PC-9 (cell line): ENCODE measurements around the gene TRMT1. TPM values are rescaled to one million over a fixed set of nuclear protein-coding genes. Genes with fewer than 3 reads are reported as not detected.
A peak's percentile ranks its signal among the peaks of the same experiment; 100 is the strongest.

ENCODE experiments used
- BruUV-seq: library from RNA; stranded (reverse); fragments of 400-500 nt; replicated peaks from 2 replicates; lab custom pipeline; 2021; lab: Mats Ljungman, UMichigan
- CTCF ChIA-PET: fragments of 300-600 bp; sonication (Branson Sonifier 250); formaldehyde crosslinking; loops from one replicate; lab custom pipeline; 2022; ENCODE audit warnings: antibody characterized with exemption; lab: Charles Lee
- POLR2A ChIA-PET: fragments of 300-600 bp; sonication (Branson Sonifier 250); formaldehyde crosslinking; loops from one replicate; lab custom pipeline; 2022; ENCODE audit warnings: antibody characterized with exemption; ENCODE audit not compliant: unreplicated experiment; lab: Charles Lee
- DNase-seq, 2 experiments: peaks; one replicate each; pipeline versions ENCODE4 v3.0.0 to v3.0.0-alpha.2; 2015 to 2022; ENCODE audit warnings: mixed read lengths in 1 of 2
- H2AFZ ChIP-seq: fragments of 200-600 bp; sonication (generic); 2 replicates; pipeline ENCODE4 v1.8.1; 2017; ENCODE audit warnings: antibody characterized with exemption
- H3F3A ChIP-seq: fragments of 200-600 bp; sonication (generic); 2 replicates; pipeline ENCODE4 v1.8.1; 2017; ENCODE audit warnings: antibody characterized with exemption, mild to moderate bottlenecking, low read depth; ENCODE audit not compliant: insufficient read depth
- H3K27ac ChIP-seq: fragments of 200-600 bp; sonication (generic); 2 replicates; pipeline ENCODE4 v1.6.1; 2016; ENCODE audit warnings: mixed run types
- H3K27me3 ChIP-seq: fragments of 200-600 bp; sonication (generic); 2 replicates; pipeline ENCODE4 v1.6.1; 2016; ENCODE audit warnings: low read depth, mixed run types; ENCODE audit not compliant: insufficient read depth
- H3K36me3 ChIP-seq: fragments of 200-600 bp; sonication (generic); 2 replicates; pipeline ENCODE4 v1.6.1; 2016; ENCODE audit warnings: low read depth, mixed run types
- H3K4me1 ChIP-seq: fragments of 200-600 bp; sonication (generic); replicated peaks from 2 replicates; pipeline ENCODE4 v1.6.1; 2016; ENCODE audit warnings: mixed run types; ENCODE audit not compliant: insufficient read depth
- H3K4me2 ChIP-seq: fragments of 200-600 bp; sonication (generic); 2 replicates; pipeline ENCODE4 v1.6.1; 2017; ENCODE audit warnings: mixed run types
- H3K4me3 ChIP-seq: fragments of 200-600 bp; sonication (generic); 2 replicates; pipeline ENCODE4 v1.6.1; 2016; ENCODE audit warnings: mixed run types
- H3K79me2 ChIP-seq: fragments of 200-600 bp; sonication (generic); 2 replicates; pipeline ENCODE4 v1.6.1; 2017; ENCODE audit warnings: low read depth, mixed run types
- H3K9me2 ChIP-seq: fragments of 200-600 bp; sonication (generic); 2 replicates; pipeline ENCODE4 v1.8.1; 2017; ENCODE audit warnings: mild to moderate bottlenecking; ENCODE audit not compliant: insufficient read depth
- H3K9me3 ChIP-seq: fragments of 200-600 bp; sonication (generic); 2 replicates; pipeline ENCODE4 v1.8.1; 2016; ENCODE audit warnings: low read depth; ENCODE audit not compliant: insufficient read depth
- H4K20me1 ChIP-seq: fragments of 200-600 bp; sonication (generic); 2 replicates; pipeline ENCODE4 v1.8.1; 2017; ENCODE audit not compliant: insufficient read depth
- CTCF ChIP-seq: fragments of 200-600 bp; sonication (generic); conservative IDR thresholded peaks from 2 replicates; pipeline ENCODE4 v1.6.1; 2017; ENCODE audit warnings: mixed run types, antibody characterized with exemption, mild to moderate bottlenecking, moderate library complexity
- EZH2 ChIP-seq: fragments of 200-600 bp; sonication (generic); IDR thresholded peaks from 2 replicates; pipeline ENCODE4 v1.8.0; 2017; ENCODE audit warnings: antibody characterized with exemption, low read depth
- intact Hi-C: fragments of 100-400 bp; cut with micrococcal nuclease; formaldehyde crosslinking; loops from one replicate; pipeline ENCODE4 v1.10.0; 2022; ENCODE audit not compliant: unreplicated experiment
- total RNA-seq: library from RNA; stranded (reverse); gene quantifications from 2 replicates; pipeline ENCODE4 v1.2.3, GENCODE V29; 2021

The TRMT1 gene
- total RNA-seq, 1 experiment from 2014 or later = 44.1 TPM

DNA sequence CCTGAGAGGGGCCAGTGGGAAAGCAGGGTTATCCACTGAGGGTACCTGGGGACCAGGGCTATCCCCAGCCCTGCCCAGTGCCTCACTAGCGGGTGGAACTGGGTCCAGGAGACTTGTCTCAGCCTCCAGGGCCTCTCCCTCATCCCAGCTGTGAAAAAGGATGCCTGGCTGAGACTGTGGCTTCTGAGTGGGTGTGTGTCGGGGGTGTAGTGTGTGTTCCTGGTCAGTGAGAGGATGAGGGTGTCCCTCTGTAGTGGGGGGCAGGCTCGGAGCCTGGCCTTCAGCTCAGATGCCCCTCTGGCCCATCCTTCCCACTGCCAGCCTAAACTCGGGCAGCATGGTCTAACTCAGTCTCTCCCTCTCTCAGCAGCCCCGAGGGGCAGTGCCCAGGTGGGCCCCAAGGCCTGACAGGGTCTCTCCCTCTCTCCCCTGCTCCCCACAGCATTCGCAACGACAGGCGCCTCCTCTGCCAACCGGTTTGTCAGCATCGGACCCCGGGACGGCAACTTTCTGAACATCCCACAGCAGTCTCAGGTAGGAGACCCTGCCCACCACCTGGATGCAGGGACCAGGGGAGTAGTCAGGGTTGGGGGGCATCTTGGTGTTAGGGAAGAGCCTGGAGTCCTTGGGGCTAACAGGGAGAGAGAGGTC, 26.6 kb downstream of the TRMT1 start:
- no peaks in the 10 kb centered on the region for H3K79me2 ChIP-seq
- H3K27ac ChIP-seq = no peak overlapping the region
- no peak overlapping the region for H3K4me2 ChIP-seq
- peaks cover 5% of the 10 kb centered on the region; the same call in 1 of the 2 replicates for H3F3A ChIP-seq
- no peaks in the 10 kb centered on the region for H4K20me1 ChIP-seq
- ChIA-PET CTCF (interaction anchor here (1.0 kb wide), 1 partner anchor 113 kb away, joined by 3 read pairs; no protein-coding TSS in a partner anchor), POLR2A (no interaction called here)
- 0 out of 2 replicates have a peak, but pooled peaks cover 3% of the 10 kb centered on the region for H3K4me1 ChIP-seq
- no peaks in the 10 kb centered on the region for H3K27me3 ChIP-seq
- no TSS peak for BruUV-seq
- H3K9me2 ChIP-seq = no peaks in the 10 kb centered on the region
- TF ChIP-seq CTCF (no peak), EZH2 (no peak)
- intact Hi-C loops = no loop called here
- H2AFZ ChIP-seq = no peak overlapping the region
- DNase-seq = no peak
- no peaks in the 10 kb centered on the region for H3K9me3 ChIP-seq
- H3K4me3 ChIP-seq = no peak overlapping the region
- no peaks in the 10 kb centered on the region for H3K36me3 ChIP-seq

GRCh38 chr19:13089139-13089856, 27.2 kb downstream of the TRMT1 start:
- H3K27ac ChIP-seq = no peak overlapping the region
- intact Hi-C loops = no loop called here

More at GRCh38 chr19:13089139-13089856, 27.2 kb downstream of the TRMT1 start:
- no peaks in the 10 kb centered on the region for H4K20me1 ChIP-seq
- H3K79me2 ChIP-seq = no peaks in the 10 kb centered on the region
- H3K36me3 ChIP-seq = no peaks in the 10 kb centered on the region
- H2AFZ ChIP-seq = no peak overlapping the region
- no peaks in the 10 kb centered on the region for H3K27me3 ChIP-seq
- no peaks in the 10 kb centered on the region for H3K9me2 ChIP-seq
- H3F3A ChIP-seq = peaks cover under 1% of the 10 kb centered on the region; the same call in 1 of the 2 replicates
- H3K9me3 ChIP-seq = no peaks in the 10 kb centered on the region
- no peak for DNase-seq
- H3K4me2 ChIP-seq = no peak overlapping the region
- 0 out of 2 replicates have a peak, but pooled peaks cover 3% of the 10 kb centered on the region for H3K4me1 ChIP-seq
- ChIA-PET CTCF (interaction anchor here (1.0 kb wide), 1 partner anchor 112 kb away, joined by 3 read pairs; no protein-coding TSS in a partner anchor), POLR2A (interaction anchor here (0.6 kb wide), 1 partner anchor 78 kb away, joined by 3 read pairs; no protein-coding TSS in a partner anchor)
- no TSS peak for BruUV-seq
- no peak for TF ChIP-seq EZH2
- TF ChIP-seq CTCF = peak; percentile 52
- no peak overlapping the region for H3K4me3 ChIP-seq
